GM21528 (cell line): ENCODE measurements around the gene CACNA2D2.

Experiments used
- ATAC-seq: cut with Tn5 transposase; IDR thresholded peaks from one replicate; pipeline ENCODE4 v1.9.1; 2021; ENCODE audit warnings: mild to moderate bottlenecking, moderate library complexity; ENCODE audit not compliant: unreplicated experiment, low FRiP score

Gene CACNA2D2

DNA sequence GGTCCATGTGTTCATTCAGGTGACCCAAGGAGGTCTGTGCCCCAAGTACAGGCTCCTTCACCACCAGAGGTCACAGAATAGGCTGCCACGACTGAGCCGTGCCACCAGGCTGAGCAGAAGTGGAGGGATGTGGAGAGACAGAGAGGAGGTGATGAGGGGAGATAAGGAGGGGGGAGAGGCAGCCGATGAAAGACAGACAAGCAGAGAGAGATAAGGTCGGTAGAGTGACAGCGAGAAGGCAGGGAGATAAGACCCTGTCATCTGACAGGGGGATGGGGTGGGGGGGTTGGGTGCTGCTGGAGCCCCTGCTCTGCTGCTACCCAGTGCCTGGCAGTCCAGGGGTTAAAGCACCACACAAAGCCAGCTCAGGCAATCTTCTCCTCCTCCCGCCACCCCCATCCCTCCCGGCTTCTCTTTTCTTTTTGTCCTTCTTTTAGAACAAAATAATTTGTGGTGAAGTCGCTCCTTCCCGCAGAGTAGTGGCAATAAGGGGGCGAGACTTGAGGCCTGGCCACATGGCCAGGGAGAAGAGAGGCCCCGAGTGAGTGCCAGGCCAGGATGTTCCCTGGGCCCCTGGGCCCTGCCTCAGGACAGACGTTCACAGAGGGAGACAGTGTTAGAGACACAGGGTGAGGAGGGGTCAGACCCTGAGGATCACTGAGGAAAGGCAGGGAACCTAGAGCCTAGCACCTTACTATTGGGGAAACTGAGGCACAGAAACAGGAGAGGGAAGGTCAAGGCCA lies 67.9 kb downstream of the CACNA2D2 start:
- no peak for ATAC-seq

DNA sequence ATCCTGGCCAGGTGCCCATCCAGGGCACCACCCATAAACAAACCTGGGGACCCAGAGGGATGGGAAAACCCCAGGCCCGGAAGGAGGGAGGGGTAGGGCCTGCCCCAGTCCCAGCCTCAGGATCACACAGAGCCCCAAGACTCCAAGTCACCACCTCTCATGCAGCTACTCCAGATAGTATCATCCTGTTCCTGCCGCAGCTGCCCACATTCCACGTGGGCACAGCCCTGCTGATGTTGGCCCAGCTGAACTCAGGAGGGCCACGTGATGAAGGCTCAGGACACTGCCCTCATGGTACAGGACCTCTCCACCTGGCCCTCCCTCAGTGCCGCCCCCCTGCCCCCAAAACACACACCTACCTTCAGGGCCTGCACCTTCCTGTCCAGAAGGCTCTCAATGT lies 69.5 kb downstream of the CACNA2D2 start:
- no peak for ATAC-seq

DNA sequence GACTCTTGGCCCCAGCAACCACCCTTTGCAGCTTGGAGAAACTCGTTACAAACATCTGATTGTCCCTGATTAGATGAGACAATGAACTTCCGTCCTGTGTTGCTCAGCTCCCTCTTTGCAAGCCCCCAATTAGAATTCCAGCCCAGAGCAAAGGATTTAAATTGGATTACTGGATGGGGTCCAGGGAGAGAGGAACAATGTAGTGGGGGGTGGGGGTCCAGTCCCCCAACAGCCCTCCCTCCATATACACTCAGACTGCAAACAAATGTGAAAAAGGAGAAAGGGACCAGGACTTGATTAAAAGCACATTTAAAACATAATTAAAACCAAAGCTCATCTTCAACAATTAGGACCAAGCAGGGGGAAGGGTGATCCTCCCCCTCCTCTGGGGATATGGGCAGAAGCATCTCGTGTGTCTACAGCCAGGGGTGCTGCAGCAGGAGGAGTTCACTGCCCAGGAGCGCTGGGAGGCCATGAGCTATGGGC lies 72.4 kb downstream of the CACNA2D2 start:
- ATAC-seq: no peak

DNA sequence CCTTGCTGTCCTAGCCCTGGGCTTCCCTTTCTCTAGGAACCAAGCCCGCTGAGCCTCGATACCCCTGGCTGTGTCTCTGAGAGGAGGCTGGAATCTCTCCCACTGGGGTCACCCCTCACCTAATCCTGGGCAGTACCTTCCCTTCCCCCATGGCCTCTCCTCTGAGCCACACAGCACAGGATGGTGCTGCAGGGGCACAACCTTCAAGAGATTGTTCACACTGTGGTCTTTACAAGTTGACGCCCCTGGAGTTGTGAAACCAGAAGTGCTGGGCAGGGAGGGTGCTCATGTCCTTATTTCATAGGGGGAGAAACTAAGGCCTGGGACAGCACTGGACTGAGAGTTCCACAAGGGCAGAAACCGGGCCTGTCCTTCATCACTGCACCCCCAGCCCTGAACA lies 73.2 kb downstream of the CACNA2D2 start:
- no peak for ATAC-seq

DNA sequence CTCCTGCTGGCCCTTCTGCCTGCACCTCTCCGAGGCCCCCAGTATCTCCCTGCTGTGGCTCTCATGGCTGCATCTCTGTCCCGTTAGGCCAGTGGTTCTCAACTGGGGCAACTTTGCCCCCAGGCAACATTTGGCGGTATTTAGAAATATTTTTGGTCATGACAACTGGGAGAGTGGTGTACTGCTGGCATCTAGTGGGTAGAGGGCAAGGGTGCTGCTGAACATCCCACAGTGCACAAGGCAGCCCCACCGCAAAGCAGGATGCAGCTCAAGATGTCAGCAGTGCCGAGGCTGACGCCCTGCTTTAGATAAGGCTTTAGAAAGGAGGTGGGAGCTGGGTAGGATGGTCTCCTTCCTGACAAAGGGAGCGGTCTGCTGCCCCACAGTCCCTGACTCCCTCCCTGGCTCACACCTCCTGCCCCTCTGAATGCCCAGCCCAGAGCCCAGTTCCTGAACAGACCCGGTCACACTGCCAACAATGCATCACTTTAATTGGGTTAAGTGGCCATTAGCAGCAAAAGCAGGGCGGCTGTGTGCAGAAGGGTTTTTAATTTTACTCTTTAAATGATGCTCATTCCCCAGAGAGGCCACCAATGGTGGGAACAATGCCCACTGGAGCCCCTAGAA lies 75.3 kb downstream of the CACNA2D2 start:
- ATAC-seq: no peak

DNA sequence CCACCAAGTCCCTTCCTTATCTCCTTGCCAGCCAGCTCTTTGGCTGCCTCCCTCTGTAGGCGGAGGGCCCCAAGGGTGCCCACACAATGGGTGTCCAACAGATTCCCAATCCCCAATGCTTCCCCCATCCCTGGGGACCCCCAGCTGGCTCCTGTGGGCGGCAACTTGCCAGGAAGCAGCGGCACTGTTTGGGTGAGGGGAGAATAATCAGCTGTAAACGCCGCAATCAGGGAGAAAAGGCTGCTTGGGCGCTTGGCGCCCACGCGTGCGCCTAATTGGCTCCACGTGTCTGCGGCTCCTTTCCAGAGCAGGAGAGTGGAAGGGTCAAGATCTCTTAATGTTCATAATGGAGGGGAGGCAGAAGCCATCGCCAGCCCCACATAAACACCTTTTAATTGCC lies 76.2 kb downstream of the CACNA2D2 start:
- no peak for ATAC-seq

DNA sequence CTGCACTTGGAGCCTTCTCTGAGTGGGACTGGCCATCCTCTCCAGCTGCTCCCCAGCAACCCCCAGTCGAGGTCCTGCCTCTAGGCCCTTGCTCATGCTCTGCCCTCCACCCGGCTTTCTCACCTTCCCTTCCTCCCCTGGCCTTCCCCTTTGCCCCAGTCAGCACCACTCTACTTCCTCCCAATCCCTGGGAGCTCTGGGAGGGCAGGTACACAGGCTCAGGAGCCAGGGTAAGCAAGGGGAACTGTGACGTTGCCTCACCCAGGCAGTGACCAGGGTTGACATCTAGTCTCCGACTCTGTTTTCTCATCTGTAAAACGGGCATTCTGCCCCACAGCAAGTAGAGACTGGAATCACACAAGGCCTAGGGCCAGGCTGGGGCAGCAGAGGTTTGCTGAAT lies 77.5 kb downstream of the CACNA2D2 start:
- no peak for ATAC-seq

DNA sequence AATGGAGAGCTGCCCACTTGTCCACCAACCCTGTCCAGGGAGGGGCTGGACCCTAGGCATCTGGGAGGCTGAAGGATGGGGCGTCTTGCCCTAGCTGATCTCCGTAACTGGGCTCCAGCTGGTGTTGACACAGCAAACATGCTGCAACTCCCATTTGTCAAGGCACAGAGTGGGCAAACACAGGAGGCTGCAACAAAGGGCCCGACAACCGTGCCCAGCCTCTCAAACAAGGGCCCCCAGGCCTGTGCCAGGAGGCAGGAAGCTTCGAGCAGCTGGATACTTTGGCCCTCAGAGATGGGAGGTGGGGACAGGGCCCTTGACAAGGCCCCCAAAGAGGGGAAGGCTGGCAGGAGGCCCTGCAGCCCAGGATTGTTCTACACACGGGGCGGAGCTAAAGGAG lies 79.9 kb downstream of the CACNA2D2 start:
- no peak for ATAC-seq

DNA sequence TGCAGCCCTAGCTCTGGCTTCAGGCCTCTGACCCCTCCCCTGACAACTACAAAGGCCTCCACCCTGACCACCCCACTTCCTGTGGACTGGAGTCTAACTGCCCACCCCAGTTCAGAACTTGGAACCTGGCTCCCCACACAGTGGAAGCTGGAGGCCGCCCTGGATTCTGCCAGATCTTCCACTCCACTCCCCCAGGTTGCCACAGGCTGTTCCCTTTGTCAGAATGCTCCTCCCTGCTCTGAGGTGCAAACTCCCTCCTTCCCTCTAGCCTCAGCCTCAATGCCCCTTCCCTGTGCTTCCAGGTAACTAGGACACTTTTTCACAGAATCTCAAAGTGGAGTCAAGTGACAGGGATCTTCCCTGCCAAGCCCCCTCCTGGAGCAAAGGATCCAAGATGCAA lies 81.3 kb downstream of the CACNA2D2 start:
- ATAC-seq: no peak

DNA sequence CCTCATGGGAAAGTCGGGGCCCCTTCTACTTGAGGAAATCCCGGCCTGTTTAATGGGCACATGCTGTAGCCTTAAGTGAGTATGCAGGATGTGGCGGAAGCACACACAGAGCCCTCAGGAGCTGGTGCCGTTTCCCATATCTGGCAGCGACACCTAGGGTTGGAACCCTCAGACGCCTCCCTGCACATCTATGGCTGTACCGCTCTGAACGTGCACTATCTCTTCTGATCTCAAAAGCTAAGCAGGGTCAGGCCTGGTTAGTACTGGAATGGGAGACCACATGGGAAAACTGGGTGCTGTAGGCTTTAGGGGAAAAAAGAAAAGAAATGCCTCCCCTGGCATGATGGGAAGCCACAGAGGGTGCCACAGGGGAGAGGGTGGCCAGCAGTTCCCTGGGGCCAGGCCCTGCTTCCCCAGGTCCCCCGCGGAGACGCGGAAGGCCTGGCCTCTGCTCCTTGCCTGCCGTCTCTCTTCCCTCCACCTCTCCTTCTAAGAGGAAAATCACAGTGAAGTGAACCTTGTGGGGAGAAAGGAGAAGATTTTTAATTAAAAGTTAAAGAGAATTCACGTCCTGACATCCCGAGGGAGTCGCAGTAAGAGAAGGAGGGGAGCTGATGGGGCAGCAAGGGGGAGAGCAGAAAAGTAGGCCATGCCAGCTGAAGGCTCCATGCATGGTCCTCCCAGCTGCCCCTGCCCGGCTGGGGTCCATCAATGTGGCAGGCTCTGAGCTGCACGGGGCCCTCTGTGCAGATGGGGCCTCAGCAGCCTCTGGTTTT lies 83.7 kb downstream of the CACNA2D2 start:
- no peak for ATAC-seq

DNA sequence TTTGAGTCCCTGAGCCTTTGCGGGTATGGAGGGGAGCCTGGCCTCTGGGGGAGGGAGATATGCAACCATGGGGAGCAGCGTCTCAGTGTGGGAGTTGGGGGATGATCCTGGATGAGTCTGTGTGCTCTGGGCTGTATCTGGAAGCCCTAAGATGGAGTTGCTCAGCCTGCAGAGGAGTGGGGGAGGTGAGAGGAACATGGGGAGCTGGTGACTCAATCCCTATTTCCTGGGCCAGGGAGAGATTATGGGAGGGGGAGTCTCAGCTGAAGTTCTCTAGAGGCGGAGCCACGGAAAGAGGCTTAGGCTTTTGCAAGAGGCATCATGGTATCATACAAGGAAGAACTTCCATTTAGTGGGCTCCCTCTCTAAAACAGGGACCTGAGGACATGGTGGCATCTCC lies 84.6 kb downstream of the CACNA2D2 start:
- ATAC-seq: no peak

DNA sequence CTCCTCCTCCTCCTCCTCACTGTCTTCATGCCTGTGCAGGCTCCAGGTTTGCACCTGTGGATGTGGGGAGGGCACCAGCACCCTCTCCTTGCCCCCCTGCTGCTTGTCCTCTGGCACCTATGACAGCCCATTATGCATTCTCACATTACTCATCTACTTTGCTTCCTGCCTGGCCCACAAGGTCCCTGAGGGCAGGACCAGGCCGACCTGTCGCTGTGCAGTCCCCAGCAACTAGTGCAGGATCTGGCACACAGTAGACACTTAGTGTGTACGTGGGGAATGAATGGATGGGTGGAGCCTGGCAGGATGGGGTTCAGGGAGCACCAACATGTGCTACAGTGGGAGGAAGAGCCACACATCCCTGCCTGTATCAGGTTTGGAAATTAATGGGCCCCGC lies 85.8 kb downstream of the CACNA2D2 start:
- no peak for ATAC-seq

DNA sequence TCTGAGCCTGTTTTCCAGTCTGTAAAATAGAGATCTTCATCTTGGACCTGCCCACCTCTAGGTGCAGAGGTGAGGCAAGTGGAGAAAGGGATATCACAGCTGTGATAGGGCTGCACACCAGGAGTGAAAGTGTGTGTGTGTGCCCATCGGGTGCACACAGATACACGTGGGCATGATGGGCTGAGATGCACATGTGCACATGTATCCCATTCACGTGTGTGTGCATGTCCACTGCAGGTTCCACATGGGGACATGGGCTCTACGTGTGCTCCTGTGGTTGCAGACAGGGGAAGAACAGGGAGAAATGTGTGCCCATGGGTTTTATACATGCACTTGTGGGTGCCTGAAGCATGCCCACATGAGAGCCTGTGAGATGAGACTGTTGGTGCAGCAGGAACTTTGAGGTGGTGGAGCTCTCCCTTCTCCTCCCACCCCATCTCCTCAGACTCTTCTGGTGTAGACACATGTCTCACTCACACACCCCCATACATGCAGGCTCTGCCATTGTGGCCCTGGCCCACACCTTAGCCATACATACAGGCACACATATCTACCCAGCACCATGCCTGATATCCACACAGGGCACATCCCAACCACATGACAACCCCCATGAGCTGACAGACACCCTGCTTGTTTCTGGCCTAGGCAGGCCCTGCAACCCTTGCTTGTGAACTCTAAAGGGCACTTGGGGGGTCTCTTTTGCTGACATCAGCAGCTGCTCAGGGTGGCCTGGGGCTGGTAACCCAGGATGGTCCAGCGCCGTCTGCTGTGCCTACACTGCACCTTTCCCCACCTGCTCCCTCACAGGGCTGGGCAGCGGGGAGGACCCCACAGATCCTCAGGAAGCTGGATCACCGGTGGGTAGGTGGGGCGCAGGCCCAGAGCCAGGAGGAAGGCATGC lies 86.4 kb downstream of the CACNA2D2 start:
- ATAC-seq: no peak

DNA sequence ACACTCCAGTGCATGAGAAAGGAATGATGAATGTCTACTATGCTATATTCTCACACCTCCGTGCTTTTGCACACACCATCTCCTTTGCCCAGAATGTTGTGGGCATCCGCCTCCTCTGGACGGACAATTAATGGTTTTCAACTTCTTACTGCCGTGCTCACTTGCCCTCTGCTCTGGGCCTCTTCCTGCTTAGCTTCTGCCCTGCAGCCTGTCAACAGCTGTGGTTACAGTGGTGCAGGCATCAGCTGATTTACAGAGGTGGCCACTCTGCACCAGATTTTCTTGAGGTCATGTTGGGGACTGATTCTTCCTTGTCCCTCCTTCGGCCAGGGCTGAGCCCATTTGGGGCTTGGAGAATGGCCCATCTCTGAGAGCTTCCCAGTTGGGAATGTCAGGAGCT lies 87.6 kb downstream of the CACNA2D2 start:
- no peak for ATAC-seq

DNA sequence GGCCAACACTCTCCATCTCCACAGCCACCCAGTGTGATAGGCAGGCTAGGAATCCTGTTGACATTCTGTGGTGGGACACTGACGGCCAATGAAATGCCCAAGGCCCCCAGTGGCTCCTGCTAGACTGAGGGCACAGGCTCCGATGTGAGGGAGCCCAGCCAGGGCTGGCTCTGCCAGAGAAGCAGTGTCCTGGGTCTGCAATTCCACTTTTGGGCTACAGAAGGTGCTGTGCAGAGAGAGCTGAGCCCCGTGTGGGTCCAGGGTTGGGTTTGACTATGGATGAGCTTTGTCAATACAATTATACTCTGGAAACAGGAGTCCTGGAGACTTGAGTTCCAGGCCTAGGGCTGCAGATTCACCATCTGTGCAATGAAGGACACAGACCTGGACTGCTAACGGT lies 88.4 kb downstream of the CACNA2D2 start:
- ATAC-seq: no peak

DNA sequence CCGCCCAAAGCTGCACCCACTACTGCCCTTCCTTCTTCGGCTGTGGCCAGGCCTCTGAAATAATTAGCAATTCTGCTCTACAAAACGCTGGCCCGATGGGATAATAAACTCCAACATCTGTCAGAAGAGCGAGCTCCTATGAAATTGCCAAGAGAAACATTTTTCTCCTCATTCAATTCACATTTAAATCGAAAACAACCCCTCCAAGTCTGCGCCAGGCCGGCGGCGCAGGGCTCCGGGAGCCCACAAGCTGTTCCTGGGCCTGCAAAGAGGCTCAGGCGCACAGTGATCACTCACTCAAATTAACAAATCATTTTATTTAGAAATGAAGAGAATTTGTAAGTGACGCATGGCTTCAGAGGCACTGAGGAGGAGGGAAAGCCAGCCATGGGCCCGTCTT lies 88.8 kb downstream of the CACNA2D2 start:
- no peak for ATAC-seq

DNA sequence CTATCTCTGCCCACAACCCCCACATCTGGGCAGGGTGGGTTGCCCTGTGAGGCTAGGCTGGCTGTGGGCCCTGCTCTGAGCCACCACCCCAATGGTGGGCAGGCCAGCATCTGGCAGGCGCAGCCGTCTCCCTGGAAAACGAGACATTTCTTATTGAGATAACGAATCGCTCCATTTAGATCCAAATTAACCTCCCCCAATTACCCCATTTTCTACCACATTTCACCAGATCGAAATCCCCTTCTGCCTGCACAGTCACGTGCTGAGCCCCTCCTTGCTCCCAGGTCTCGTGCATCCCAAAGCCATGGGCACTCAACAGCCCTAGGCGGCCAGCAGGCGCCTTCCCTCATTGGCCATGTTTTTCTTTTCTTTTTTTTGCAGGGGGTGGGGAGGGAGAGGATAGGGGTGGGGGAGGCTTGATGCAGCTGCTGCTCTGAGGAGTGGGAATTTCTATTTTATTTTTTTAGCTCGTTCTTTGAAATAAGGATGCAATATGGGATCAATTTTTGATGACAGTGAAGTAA lies 91.1 kb downstream of the CACNA2D2 start:
- ATAC-seq: no peak

DNA sequence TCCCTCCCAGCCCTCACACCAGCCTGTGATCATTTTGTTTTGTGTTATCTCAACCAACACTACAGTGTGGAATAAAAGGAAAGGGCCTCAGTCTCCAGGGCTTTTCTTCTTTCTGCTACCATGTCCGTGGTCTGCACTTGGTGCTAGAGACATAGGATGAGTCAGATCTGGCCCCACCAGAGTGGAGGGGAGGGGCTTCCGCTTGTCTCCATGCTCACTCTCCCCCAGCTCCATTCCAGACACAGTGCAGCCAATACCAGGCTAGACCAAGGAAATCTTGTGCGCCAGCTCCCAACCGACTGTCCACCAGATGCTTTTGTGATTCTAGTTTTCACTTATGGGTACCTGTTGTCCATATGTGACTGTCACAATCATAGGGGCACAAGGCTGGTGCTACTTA lies 92.2 kb downstream of the CACNA2D2 start:
- no peak for ATAC-seq

DNA sequence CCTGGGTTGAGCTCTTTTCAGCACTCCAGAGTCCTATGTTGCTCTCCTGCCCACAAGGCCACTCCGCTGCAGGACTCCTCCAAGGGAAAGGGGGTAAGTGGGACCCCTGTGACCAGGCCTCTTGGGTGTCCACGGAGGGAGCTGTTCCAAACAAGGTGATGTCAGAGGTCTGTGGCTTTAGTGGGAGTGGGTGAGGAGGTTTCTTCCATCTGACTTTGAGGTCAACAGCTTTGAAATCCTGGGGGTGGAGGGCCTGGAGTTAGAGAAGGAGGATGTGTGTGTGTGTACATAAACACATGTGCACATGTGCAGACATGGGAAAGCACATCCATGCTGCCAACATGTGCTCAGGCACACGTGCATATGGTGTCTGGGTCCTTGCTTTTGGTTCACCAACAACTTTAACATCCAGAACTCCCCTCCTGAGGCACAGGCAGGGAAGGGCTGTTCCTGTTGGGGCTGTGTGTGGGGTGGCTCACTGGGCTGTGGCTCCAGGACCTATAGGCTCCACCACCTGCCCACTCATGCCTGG lies 92.8 kb downstream of the CACNA2D2 start:
- no peak for ATAC-seq

DNA sequence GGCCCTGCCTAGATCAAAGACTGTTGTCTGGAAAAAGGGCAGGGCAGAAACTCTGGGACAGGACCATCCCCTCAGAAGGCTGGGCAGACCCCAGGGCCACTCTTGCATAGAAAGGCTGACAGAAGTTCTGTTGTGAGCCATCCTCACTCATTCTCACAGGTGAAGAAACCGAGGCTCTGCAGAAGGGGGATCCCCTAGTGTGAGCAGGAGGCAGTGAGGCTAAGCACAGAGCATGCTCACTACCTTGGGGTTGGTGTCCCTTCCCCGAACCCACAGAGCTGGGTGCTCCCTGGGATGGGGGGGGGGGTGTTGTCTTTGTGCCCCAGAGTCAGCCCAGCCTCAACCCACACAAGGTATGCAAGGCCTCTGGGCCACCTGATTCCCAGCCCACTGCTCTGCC lies 93.2 kb downstream of the CACNA2D2 start:
- no peak for ATAC-seq
